ENCODE results near the gene PLD1.

Gene PLD1

DNA sequence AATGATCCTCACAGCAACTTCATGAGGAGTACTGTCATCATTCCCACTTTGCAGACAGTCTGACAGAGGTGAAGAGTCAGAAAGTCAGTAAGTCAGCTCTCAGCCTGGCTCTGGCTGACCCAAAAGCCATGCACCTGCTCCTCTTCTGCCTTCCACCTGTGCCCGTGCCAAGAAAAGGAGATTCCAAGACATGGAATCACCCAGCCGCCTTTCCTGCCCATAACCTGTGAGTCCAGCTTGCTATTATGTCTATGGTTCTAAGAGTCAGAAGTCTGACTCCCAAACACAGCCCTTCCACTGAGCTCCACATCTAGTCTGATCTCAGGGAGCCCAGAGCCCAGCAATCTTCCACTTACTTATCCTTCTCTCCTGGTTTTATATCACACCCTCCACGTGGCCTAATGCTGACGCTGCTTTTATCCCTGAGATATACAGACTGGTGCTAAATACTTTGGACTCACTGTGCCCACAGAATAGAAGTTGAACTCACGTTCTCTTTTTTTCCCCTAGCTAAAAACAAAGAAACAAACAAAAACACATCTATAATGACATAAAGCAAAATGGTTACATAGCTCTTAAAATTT, 66.0 kb downstream of the PLD1 start:
- DNase-seq, result no peak

DNA sequence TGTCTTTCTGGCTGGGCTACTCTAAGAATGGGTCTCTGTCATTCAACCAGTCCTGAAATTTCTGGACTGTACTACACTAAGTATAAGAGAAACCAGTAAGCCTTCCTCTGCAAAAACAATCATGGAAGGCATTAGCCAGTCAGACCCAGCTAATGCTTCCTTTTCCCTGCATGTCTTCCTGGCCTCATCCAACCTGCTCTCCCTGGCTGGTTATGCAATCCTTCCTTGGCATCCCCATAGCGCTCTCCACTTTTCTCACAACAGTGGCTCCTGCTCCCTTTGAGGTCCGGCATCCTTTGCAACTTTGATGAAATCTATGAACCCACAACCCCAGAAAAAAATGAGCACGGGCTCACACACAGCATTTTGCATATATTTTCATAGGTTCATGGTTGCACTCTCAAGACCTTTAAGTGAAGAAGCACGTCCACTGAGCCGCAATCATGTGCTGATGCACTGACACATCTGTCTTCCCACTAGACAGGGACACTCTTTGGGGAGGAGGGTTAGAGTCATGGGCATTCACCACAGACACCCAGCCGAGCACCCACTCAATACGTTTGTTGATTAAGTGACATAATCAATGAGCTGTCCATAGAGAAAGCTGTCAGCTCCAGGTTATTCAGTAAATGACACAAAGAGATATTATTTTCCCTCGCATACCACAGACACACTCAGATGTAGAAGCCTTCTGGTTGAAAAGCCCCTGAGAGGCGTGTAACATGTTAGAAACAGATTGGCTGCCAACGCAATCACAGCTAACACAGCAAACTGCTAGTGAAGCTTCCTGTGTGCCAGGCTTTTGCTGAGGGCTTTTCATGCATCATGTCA, 66.7 kb downstream of the PLD1 start:
- no peak for DNase-seq

DNA sequence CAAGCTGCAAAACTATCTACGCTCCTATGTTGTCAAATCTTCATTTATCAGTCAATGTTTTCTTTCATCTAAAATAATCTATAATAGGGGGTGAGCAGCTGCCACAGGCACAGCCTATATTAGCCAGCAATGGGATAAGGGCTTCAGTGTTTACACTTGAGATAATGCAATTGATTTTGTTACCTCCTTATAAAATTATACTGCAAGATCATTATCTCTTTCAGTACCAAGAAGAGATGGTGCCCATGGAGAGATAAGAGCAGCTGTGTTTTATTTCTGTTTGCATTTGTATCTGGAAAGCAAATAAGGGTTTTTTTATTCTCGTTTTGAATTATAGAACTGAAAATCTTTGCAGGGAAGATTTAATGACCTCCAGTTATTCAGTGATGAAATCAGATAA, 68.9 kb downstream of the PLD1 start:
- no peak for DNase-seq

DNA sequence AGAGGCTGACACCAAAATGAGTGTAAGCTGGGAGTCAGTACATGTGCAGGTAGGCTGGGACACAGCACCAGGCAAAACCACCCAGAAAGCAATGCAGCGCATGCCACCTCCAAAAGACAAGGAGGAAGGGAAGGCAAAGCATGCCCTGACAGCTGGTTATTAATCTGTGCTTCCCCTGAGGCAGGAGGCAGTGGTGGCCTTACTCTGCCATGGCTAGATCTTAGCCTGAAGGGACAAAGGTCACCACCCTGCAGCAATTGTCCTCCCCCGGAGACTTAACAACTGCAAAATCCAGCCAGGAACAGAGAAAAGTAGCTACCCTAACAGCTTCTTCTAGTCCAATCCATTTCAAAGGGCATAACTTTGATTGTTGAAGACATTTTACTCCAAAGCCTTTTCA, 73.7 kb downstream of the PLD1 start:
- DNase-seq, result no peak

DNA sequence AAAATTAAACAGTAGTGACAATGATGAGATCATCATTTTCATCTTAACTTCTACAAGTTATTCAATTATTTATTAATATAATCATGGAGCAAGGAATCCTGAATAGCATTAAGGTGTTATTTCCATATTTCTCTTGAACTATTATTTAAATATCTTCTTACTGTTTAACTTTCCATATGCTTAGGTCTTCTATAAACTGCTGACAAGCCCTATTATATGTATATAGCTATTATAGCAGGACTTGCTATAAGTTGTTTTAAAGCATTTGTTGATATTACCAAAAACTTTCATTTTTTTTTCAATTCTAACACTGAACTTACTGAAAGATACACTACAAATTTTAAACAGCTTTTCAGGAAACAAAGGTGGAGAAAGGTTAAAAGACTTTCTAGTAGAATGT, 76.7 kb downstream of the PLD1 start:
- no peak for DNase-seq

DNA sequence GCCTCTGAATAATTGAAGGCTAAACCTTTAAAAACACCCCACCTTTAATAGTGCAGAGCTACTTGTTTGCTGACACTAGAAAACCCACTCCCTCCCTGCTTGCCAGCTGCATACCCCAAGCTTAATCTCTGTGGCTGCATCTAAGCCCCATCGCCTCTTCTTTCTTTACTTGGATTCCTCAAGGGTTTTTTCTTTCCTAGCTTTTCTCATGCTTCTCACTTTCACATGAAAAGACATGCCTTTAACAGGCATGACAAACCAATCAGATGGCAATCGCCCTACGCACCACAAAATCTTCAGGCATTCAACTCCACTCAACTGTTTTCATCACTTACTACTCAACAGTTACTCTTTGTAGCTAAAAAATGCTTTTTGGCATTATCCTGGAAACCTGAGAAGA, 77.5 kb downstream of the PLD1 start:
- no peak for DNase-seq

DNA sequence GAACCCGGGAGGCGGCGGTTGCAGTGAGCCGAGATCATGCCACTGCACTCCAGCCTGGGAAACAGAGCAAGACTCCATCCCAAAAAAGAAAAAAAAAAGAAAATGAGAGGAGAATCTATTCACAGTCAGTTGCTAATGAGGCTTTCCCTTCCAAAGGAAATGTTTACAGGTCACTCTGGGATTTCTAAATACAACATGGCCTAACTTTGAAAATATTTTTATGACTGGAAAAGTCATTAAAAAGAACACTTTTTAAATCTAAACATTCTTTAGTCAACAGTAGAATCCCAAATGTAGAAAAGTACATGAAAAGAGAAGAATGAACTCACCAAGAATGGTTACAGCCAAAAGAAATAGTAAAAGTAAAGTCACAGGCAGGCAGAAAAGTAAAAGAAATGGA, 78.6 kb downstream of the PLD1 start:
- no peak for DNase-seq

DNA sequence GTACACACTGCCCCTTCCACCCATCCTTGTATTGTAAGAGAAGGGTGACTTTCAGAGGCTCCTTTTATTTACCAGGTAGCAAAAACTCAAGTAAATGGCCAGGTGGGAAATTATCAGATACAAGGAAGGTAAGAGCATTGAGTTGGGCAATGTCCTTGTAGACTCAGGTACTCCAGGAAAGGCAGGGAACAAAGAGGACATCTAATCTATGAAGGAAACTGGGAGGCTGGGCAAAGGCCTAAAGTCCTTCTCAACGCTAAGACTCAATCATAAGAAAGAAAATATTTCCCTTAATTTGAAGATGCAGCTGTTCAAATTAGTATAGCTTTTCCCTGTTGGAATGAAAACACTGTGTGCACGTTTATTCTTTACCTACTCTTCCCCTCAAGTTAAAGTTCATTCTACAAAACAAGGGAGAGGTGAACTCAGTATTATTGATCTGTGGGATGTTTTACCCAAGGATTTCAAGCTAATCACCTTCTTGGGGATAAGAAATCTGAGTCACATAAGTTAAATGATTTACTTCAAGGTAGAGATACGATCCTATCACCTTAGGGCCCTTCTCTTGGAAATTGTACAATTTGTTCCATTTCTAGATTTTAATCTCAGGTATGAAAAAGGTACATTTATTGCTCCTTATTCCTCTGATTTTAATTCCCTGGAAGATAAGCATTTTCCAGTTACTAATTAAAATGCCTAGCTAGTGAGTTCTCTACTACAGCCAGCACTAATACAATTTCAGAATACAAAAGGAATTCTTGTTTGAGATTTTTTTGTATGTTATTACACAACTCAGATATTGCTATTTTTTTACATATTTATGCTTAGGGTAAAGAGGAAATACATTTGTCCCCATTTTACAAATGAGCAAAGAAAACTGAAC, 80.6 kb downstream of the PLD1 start:
- DNase-seq, result no peak

DNA sequence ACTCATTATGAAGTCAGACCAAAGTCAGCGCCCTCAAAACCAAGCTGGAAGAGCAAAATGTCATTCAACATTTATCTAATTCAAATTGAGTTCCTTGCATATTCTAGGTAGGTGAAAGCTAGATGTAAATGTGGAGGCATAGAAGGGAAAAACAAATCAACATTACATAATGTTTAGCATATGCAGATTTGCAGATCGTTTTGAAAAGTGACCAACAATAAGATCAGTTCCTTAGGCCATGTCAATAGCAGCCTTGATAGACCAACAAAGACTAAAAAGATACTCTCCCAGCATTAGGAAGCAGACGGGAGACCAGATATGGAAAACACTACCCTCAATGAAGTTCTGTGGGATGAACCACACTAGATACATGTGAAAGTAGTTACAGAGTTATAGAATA, 83.0 kb downstream of the PLD1 start:
- no peak for DNase-seq

DNA sequence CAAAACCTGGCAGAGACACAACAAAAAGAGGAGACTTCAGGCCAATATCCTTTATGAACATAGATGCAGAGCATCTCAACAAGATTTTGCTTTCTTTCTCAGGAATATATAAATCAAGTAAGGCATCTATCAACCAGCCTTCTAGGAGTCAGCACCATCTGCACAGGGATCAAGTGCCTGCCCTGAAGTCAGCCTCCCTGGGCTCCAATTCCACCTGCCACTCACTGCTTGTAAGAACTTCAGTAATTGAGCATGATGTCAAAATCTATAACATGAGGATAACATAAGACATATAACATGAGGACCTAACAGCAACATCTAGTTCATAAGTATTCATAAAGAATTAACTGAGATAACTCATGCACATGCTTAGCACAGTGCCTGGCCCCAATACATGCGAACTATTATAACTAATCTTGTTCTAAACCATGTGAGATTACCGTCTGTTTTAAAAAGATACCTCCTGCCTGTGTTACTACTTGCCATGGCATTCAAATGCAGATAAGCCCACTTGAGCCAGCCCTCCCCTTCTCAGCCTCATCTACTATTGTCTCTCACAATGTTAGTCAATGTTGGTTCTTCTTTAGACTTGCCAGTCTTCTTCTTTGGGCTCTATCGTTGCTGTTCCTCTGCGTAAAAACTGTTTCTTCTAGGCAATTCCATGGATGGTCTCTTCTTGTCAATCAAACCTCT, 91.6 kb downstream of the PLD1 start:
- no peak for DNase-seq

DNA sequence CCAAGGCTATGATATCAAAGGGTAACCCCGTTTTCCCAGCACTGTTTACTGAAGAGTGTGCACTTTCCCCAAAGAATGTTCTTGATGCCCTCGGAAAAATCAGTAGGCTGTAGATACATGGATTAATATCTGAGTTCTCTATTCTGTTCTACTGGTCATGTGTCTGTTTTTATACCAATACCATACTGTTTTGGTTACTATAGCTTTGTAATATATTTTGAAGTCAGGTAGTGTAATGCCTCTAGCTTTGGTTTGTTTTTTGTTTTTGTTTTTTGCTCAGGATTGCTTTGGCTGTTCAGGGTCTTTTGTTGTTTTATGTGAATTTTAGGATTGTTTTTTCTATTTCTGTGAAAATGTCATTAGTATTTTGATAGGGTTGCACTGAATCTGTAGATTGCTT, 95.1 kb downstream of the PLD1 start:
- DNase-seq, result no peak

DNA sequence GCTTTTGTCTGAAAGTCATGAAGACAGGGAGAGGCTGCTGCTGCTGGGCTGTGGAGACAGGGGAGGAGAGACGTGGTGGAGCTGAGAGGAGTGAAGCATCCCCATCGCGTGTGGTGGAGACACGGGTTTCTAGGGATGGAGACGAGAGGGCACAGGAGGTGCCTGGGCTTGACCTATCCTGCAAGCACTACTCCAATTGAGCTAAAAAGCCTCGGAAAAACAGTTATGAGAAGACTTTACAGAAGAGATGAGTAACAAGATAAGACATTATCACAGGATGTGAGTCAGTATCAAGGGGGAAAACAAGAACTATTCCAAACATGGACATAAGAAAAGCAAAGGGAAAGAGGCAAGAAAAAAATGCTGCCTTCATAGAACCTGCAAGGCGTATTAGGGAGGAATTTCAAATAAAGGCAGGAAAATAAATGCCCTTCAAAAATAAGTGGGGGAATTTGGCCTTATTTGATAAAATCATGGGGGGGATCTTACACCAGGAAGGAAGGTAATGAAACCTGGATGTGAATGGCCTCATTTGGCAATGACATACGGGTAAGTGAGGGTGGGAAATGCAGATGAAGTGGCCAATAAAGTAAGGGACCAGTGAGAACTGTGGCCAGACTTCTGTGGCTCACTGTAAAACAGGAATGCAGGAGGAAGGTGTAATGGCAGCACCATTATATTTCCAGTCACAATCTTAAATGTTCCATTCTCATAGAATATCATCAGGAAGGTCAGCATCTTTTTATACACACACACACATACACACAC, 97.9 kb downstream of the PLD1 start:
- DNase-seq, result no peak

DNA sequence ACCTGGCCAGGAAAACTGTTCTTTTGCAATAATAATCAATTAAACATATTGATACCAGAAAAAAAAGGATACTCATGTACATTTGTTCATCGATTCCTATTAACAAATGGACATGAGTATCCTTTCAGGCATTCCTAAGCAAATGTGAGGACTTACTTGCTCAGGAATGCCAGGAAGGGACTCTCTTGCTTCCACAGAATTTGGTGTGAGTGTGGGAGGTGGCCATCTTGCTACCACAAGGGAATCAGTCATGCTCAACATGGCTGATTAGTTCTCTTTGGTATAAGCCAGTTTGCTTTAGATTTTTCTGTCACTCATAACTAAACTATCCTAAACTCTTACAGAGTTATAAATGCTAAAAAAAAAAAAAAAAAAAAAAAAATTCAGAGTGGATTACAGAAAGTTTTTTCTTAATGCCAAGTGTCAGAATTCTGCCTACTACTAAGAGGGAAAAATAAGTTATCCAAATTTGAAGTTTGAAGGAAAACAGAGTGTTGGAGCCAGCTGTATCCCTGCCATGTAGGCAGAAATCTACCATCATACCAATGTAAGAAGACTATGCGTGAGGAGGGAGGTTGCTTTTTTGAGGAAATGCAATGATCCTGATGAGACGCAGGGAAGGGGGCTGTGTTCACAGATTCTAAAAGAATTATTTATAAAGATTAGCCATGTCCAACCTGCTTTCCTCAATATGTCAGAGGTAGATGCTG, 98.7 kb downstream of the PLD1 start:
- no peak for DNase-seq

DNA sequence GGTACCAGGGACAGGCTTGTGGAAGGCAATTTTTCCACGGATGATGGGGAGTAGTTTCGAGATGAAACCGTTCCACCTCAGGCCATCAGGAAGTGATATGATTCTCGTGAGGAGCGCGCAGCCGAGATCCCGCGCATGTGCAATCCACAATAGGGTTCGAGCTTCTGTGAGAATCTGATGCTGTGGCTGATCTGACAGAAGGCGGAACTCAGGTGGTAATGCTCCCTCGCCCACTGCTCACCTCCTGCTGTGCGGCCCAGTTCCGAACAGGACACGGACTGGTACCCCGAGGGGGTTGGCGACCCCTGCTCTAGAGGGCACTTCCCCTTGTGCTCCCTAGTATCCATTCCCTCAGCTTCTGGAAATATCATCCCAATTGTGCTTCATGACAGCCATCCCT, 99.9 kb downstream of the PLD1 start:
- DNase-seq, result no peak

DNA sequence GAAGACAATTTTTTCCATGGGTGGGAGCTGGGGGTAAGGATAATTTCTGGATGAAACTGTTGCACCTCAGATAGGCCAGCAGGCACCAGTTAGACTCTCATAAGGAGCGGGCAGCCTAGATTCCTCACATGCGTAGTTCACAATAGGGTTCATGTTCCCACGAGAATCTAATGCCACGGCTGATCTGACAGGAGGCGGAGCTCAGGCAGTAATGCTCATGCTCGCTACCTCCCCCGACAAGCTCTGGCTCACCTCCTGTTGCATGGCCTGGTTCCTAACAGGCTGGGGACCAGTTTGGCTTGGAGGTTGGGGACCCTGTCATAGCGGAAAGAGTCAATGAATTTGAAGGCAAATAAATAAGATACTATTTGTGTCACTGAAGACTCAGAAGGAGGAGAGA, 105.5 kb downstream of the PLD1 start:
- DNase-seq, result no peak

DNA sequence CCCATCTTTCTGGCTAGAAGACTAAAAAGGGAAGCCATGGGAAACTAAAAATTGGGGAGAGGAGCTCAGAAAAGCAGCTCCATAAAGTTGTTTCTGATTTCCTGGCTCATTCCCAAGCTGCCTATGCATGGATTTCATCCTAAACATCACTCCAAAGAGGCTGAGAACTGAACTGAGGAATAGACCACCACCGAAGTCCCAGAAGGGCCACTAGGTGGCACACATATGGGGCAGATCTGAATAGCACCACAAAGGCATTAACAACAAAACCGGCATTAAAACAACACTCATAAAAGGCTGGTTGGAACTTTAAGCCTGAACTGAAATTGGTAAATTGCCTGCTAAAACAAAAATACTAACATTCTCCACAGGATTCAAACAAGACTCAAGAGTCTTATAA, 106.3 kb downstream of the PLD1 start:
- peak in 1 of 2 experiments; percentile 3 for DNase-seq

DNA sequence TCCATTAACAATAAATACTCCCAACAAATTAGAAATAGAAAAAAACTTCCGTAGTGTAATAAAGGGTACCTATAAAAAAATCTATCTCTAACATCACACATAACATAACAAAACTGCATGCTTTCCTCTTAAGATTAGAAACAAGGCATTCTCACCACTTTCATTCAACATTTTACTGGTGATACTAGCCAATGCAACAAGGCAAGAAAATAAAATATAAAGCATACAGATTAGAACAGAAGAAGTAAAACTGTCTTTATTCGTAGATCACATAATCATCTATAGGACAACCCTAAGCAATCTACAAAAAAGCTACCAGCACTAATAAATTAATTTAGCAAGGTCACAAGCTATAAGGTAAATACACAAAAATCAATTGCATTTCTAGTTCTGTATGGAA, 107.1 kb downstream of the PLD1 start:
- no peak for DNase-seq

DNA sequence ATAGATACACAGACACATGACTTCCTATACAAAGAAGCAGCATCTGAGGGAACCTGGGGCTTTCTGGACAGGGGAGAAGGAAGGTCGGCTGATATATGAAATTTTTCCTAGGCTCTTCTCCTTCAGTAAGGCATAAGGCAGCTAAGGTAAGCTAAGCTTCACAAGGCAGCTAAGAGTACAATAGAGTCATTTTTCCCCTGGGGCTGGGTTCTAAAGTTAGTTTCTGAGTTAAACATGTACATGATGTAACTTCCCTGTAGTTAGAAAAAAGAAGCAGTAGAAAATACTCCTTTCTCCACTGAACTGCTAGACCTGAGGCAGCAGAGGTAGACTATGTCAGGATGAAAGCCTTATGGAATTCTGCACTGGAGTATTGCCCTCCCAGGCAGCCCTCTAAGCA, 109.6 kb downstream of the PLD1 start:
- no peak for DNase-seq

DNA sequence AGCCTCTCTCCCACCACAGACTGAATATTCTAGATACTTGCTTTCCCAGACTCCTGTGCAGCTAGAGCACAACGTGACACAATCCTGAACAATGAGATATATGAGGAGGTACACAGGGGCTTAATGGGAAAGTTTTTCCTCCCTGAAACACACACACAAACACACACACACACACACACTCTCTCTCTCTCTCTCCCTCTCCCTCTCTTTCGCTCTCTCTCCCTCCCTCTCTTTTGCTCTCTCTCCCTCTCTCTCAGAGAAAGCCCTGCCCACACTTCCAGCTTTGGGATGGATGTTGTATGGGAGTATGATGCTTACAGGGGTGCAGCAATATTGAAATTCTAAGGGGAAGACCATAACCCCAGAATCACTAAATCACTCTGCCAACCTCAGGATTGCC, 110.1 kb downstream of the PLD1 start:
- DNase-seq, result no peak

DNA sequence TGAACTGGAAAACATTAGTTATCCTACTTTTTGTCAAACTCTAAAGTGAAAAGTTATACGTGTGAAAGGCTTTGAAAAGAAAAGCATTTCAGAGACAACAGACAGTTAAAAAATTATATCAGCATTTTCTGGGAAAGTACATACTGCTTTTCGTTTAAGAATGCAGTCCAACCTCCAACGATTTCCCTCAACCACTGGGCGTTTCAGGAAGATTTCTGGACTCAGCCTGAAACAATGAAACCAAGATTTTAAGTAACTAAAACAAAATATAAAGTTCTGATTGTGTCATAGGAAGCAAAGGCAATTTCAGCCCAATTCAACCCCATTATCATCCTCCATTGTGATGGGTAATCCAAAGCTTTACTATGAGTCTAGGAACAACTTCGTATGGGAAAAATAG, 110.7 kb downstream of the PLD1 start:
- DNase-seq, result no peak

DNA sequence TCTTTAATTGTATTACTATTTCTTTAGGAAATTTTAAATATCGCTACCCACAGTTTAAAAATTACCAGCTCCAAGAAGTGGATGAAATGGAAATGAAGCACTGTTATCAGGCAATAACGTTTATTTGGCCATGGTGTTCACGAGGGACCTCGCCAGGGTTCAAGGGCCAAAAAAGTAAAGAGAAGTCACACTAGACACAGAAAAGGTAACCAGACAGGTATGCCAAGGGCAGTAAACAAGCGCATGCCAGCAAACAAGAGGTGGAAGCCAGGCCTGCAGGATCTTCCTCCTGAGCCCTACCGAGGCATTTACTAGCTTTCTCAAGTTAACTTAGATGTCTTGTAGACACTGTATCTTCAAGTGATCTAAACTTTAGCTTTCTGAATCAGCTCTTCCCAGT, 113.5 kb downstream of the PLD1 start:
- no peak for DNase-seq

DNA sequence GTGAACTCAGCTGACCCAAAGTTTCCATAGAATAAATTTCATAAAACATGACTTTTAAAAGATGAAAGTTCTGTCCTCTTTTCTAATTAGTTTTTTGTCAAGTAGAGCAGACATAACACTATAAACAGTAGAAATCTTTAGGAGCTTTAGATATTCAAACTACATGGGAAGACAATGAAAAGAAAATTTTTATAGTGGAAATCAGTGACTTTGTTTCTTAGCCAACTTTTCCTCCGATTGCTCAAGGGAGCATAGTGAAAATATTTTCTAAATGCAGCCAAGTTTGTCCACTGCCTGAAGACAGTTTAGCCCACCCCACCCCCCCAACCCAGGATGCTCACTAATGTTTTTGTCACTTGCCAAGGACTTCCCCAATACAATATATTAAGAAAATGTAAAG, 114.9 kb downstream of the PLD1 start:
- no peak for DNase-seq
